Thyroid gland (tissue), 4 donors: Measurements from ENCODE around the gene CCDC7. TPM values are rescaled to one million over a fixed set of nuclear protein-coding genes. Genes with fewer than 3 reads are reported as not detected.

Source experiments
- DNase-seq, 2 donors: peaks; one replicate each; pipeline ENCODE4 v3.0.0-alpha.2; 2019
- H3K27ac ChIP-seq, 3 donors: fragments of 200-600 bp; sonication (generic); 1 replicate in 2 of 3; 2 replicates in 1 of 3; pipeline ENCODE4 v1.5.1; 2016 to 2019; ENCODE audit warnings: mild to moderate bottlenecking in 1 of 3, moderate library complexity in 1 of 3
- H3K27me3 ChIP-seq: fragments of 200-600 bp; sonication (generic); one replicate; pipeline ENCODE4 v1.5.1; 2019
- H3K36me3 ChIP-seq, 2 donors: fragments of 200-600 bp; sonication (generic); one replicate each; pipeline ENCODE4 v1.5.1; 2016 to 2019
- H3K4me1 ChIP-seq, 2 donors: fragments of 200-600 bp; sonication (generic); one replicate each; pipeline ENCODE4 v1.5.1; 2017 to 2019
- H3K4me3 ChIP-seq, 3 donors: fragments of 200-600 bp; sonication (generic); replicated peaks in 1 of 3; 1 replicate in 2 of 3; 2 replicates in 1 of 3; pipeline ENCODE4 v1.5.1; 2016; ENCODE audit warnings: mild to moderate bottlenecking in 1 of 3
- H3K9me3 ChIP-seq: fragments of 200-600 bp; sonication (generic); one replicate; pipeline ENCODE4 v1.5.1; 2017
- CTCF ChIP-seq, 6 experiments: fragments of 200-600 bp in 3 of 6; fragments of 450-650 bp in 3 of 6; sonication (generic) in 3 of 6; IDR thresholded peaks; one replicate each; pipeline ENCODE4 v1.5.1; 2016 to 2019; ENCODE audit warnings: antibody characterized with exemption in 6 of 6, mild to moderate bottlenecking in 2 of 6, inconsistent platforms in 1 of 6, moderate library complexity in 1 of 6
- POLR2A ChIP-seq, 2 donors: fragments of 450-650 bp; IDR thresholded peaks; one replicate each; pipeline ENCODE4 v1.6.1; 2017; ENCODE audit warnings: antibody characterized with exemption in 2 of 2, mild to moderate bottlenecking in 2 of 2, moderate library complexity in 1 of 2
- WGBS, 2 donors: methylation state at CpG; one replicate each; pipeline ENCODE4 v1.1.5; 2017; 5-methylcytosine and 5-hydroxymethylcytosine counted together
- intact Hi-C: fragments of 100-400 bp; cut with DNase I; formaldehyde crosslinking; loops from one replicate; pipeline ENCODE4 v1.15.1; 2023
- total RNA-seq, 4 donors: library from RNA; depleted of rRNA; stranded (reverse); fragments of >200 nt; gene quantifications; one replicate each; pipeline ENCODE4 v1.2.3, GENCODE V29; 2016

Gene CCDC7
- total RNA-seq, 4 donors from 2014 or later, result 41.2 to 69.0 (median 55.2) TPM

GRCh38 chr10:32882076-32882475 is 436.1 kb downstream of the CCDC7 start:
- no peak overlapping the region for H3K27ac ChIP-seq
- no peaks in the 10 kb centered on the region for H3K27me3 ChIP-seq
- intact Hi-C loops, result no loop called here
- no peaks in the 10 kb centered on the region for H3K4me1 ChIP-seq
- no peak for DNase-seq
- TF ChIP-seq CTCF (IDR thresholded peaks at IDR 0.05), result no peak
- H3K4me3 ChIP-seq, result no peak overlapping the region
- WGBS, 2 donors, result 61 to 69% methylated on average over 6 of the region's 6 CpGs
- no peaks in the 10 kb centered on the region for H3K36me3 ChIP-seq
- H3K9me3 ChIP-seq, result no peaks in the 10 kb centered on the region

GRCh38 chr10:32887481-32887880 is 441.5 kb downstream of the CCDC7 start:
- intact Hi-C loops, result no loop called here
- H3K4me1 ChIP-seq, result no peaks in the 10 kb centered on the region
- 78% methylated on average over 7 of the region's 7 CpGs for WGBS, 2 donors

GRCh38 chr10:32888161-32888927 is 442.4 kb downstream of the CCDC7 start:
- Histone ChIP-seq H3K27ac (no peak overlapping the region), H3K4me3 (no peak overlapping the region), H3K9me3 (no peaks in the 10 kb centered on the region), H3K4me1 (no peaks in the 10 kb centered on the region), H3K36me3 (no peaks in the 10 kb centered on the region), H3K27me3 (no peaks in the 10 kb centered on the region)
- TF ChIP-seq CTCF (IDR thresholded peaks at IDR 0.05) (no peak), POLR2A (IDR thresholded peaks at IDR 0.05) (no peak)
- intact Hi-C loops, result no loop called here
- no peak for DNase-seq
- WGBS, 2 donors, result 92 to 95% methylated on average over 11 of the region's 11 CpGs

More at GRCh38 chr10:32887481-32887880, 441.5 kb downstream of the CCDC7 start:
- H3K27ac ChIP-seq, result no peak overlapping the region
- H3K27me3 ChIP-seq, result no peaks in the 10 kb centered on the region
- H3K36me3 ChIP-seq, result no peaks in the 10 kb centered on the region
- H3K4me3 ChIP-seq, result no peak overlapping the region
- no peak for DNase-seq
- H3K9me3 ChIP-seq, result no peaks in the 10 kb centered on the region
- TF ChIP-seq CTCF (IDR thresholded peaks at IDR 0.05) (no peak), POLR2A (IDR thresholded peaks at IDR 0.05) (no peak)

- no peak overlapping the region for H3K27ac ChIP-seq
- no peaks in the 10 kb centered on the region for H3K36me3 ChIP-seq
- no peak for DNase-seq
- no peaks in the 10 kb centered on the region for H3K27me3 ChIP-seq
- TF ChIP-seq CTCF (IDR thresholded peaks at IDR 0.05) (no peak), POLR2A (IDR thresholded peaks at IDR 0.05) (no peak)
- intact Hi-C loops, result no loop called here
- WGBS, 2 donors, result 95 to 99% methylated on average over 1 of the region's 1 CpG
- no peak overlapping the region for H3K4me3 ChIP-seq
- no peaks in the 10 kb centered on the region for H3K9me3 ChIP-seq
- H3K4me1 ChIP-seq, result no peaks in the 10 kb centered on the region
These were observed 443.8 kb downstream of the CCDC7 start for GRCh38 chr10:32889631-32890212.

- peaks cover 0 to 2% of the 10 kb centered on the region in 2 donors for H3K36me3 ChIP-seq
- no peaks in the 10 kb centered on the region for H3K9me3 ChIP-seq
- H3K4me3 ChIP-seq, result no peak overlapping the region
- H3K27ac ChIP-seq, result no peak overlapping the region
- 76 to 95% methylated on average over 3 of the region's 3 CpGs for WGBS, 2 donors
- intact Hi-C loops, result no loop called here
- no peaks in the 10 kb centered on the region for H3K4me1 ChIP-seq
- H3K27me3 ChIP-seq, result no peaks in the 10 kb centered on the region
- TF ChIP-seq POLR2A (IDR thresholded peaks at IDR 0.05), result no peak
- no peak for TF ChIP-seq CTCF (IDR thresholded peaks at IDR 0.05)
- no peak for DNase-seq
These were observed 444.5 kb downstream of the CCDC7 start for GRCh38 chr10:32890444-32890843.
